ENCODE results near the gene CHAC1. TPM values are rescaled to one million over a fixed set of nuclear protein-coding genes. Genes with fewer than 3 reads are reported as not detected.

CHAC1 gene
- total and polyA plus RNA-seq, 2 of the 13 experiments (the other 11 are each of a cell fraction or from before 2014, with no cell fraction given) = 0.44 TPM; not detected in 1

GRCh38 chr15:40915116-40915661 is 38.1 kb upstream of the CHAC1 start:
- H2AFZ ChIP-seq (ENCODE audit: low read length) = no peak overlapping the region
- ATAC-seq (no peak), FAIRE-seq (no peak), DNase-seq (ENCODE audit: low spot score) (no peak)
- H3K4me3 ChIP-seq (replicated peaks in 1 of 3; ENCODE audit: insufficient read depth in 1 of 3, low read depth in 2 of 3, low read length in 3 of 3) = no peak overlapping the region; a peak in 1 of 6 replicates
- H3K9me3 ChIP-seq (ENCODE audit: low read length) = no peaks in the 10 kb centered on the region
- in situ Hi-C loops (cut with HindIII; ENCODE audit: extremely low pct_ligation_motif_present, low pct_unique_long_range_greater_than_20kb) (no loop called here), intact Hi-C loops (cut with micrococcal nuclease; ENCODE audit: unreplicated experiment) (no loop called here)
- no peaks in the 10 kb centered on the region for H3K36me3 ChIP-seq (replicated peaks in 1 of 2; ENCODE audit: control insufficient read depth in 1 of 2, insufficient read depth in 2 of 2, low read length in 2 of 2)
- H3K9ac ChIP-seq (ENCODE audit: insufficient read depth, low read depth, low read length) = no peak overlapping the region
- H3K4me2 ChIP-seq (ENCODE audit: low read depth, low read length) = peak overlapping the region; percentile 6; the same call in 1 of the 2 replicates
- WGBS (ENCODE audit: low lambda C conversion rate) = 32% methylated on average over 11 of the region's 12 CpGs
- TF ChIP-seq ZNF275 (CRISPR knock-in tag; IDR thresholded peaks at IDR 0.05; ENCODE audit: borderline replicate concordance) (no peak), ZNF605 (CRISPR knock-in tag; IDR thresholded peaks at IDR 0.05) (no peak), ZZZ3 (CRISPR knock-in tag; IDR thresholded peaks at IDR 0.05; ENCODE audit: borderline replicate concordance) (no peak), SP2 (CRISPR knock-in tag; IDR thresholded peaks at IDR 0.05) (no peak), ZNF501 (CRISPR knock-in tag; IDR thresholded peaks at IDR 0.05) (no peak), ZNF841 (CRISPR knock-in tag; IDR thresholded peaks at IDR 0.05; ENCODE audit: borderline replicate concordance) (no peak), THAP11 (CRISPR knock-in tag; IDR thresholded peaks at IDR 0.05) (no peak)
- H3K27ac ChIP-seq (ENCODE audit: extremely low read length, insufficient read depth, low read length) = no peak overlapping the region
- H3K27me3 ChIP-seq (ENCODE audit: control insufficient read depth in 1 of 2, insufficient read depth in 2 of 2, low read length in 2 of 2) = peaks cover 0 to 24% of the 10 kb centered on the region in 2 experiments; a peak in 3 of 5 replicates
- H4K20me1 ChIP-seq (ENCODE audit: insufficient read depth, low read length) = no peaks in the 10 kb centered on the region
- H3K79me2 ChIP-seq (ENCODE audit: insufficient read depth, low read length) = no peaks in the 10 kb centered on the region
- no TSS peak for BruUV-seq (replicated peaks)
- peaks cover 70% of the 10 kb centered on the region for H3K4me1 ChIP-seq (ENCODE audit: insufficient read depth, low read length)
- POLR2A ChIA-PET = interaction anchor here (0.6 to 1.3 kb wide), 3 partner anchors 15 to 201 kb away, joined by 3 to 4 read pairs (median 3); partner anchors contain the start of gene INO80
- CTCF ChIA-PET (ENCODE audit: low intra/inter-chr PET ratio, low total read pairs) = interaction anchor here (1.1 kb wide), 1 partner anchor 270 kb away, joined by 3 read pairs; no protein-coding TSS in a partner anchor
